ENCODE results near the gene CTNNA2.

Gene CTNNA2

GRCh38 chr2:79796641-79797040 is 283.8 kb downstream of the CTNNA2 start:
- DNase-seq = no peak

- DNase-seq = no peak
Measured at GRCh38 chr2:79798776-79799175, 285.9 kb downstream of the CTNNA2 start.

GRCh38 chr2:79799729-79800128 is 286.9 kb downstream of the CTNNA2 start:
- no peak for DNase-seq

- no peak for DNase-seq
Measured at GRCh38 chr2:79801082-79801481, 288.2 kb downstream of the CTNNA2 start.

GRCh38 chr2:79817288-79817687 is 304.4 kb downstream of the CTNNA2 start:
- DNase-seq = no peak

- DNase-seq = no peak
Measured at GRCh38 chr2:79820281-79820680, 307.4 kb downstream of the CTNNA2 start.

- DNase-seq = no peak
Measured at GRCh38 chr2:79822136-79822535, 309.3 kb downstream of the CTNNA2 start.

- no peak for DNase-seq
Measured at GRCh38 chr2:79824086-79824786, 311.4 kb downstream of the CTNNA2 start.

- DNase-seq = no peak
Measured at GRCh38 chr2:79827881-79828280, 315.0 kb downstream of the CTNNA2 start.

- DNase-seq = no peak
Measured at GRCh38 chr2:79830501-79830900, 317.6 kb downstream of the CTNNA2 start.

- DNase-seq = no peak
Measured at GRCh38 chr2:79831961-79832360, 319.1 kb downstream of the CTNNA2 start.

GRCh38 chr2:79832511-79833234 is 319.8 kb downstream of the CTNNA2 start:
- no peak for DNase-seq

- no peak for DNase-seq
Measured at GRCh38 chr2:79833235-79833878, 320.5 kb downstream of the CTNNA2 start.

GRCh38 chr2:79835911-79836310 is 323.1 kb downstream of the CTNNA2 start:
- no peak for DNase-seq

- DNase-seq = no peak
Measured at GRCh38 chr2:79844011-79844410, 331.2 kb downstream of the CTNNA2 start.

GRCh38 chr2:79846878-79847277 is 334.0 kb downstream of the CTNNA2 start:
- DNase-seq = no peak

- DNase-seq = no peak
Measured at GRCh38 chr2:79849241-79849640, 336.4 kb downstream of the CTNNA2 start.

GRCh38 chr2:79849949-79850348 is 337.1 kb downstream of the CTNNA2 start:
- no peak for DNase-seq

- no peak for DNase-seq
Measured at GRCh38 chr2:79850912-79851311, 338.1 kb downstream of the CTNNA2 start.

GRCh38 chr2:79855264-79856006 is 342.6 kb downstream of the CTNNA2 start:
- no peak for DNase-seq

- no peak for DNase-seq
Measured at GRCh38 chr2:79857888-79858287, 345.0 kb downstream of the CTNNA2 start.

GRCh38 chr2:79860228-79861058 is 347.6 kb downstream of the CTNNA2 start:
- no peak for DNase-seq

- DNase-seq = no peak
Measured at GRCh38 chr2:79861059-79861374, 348.2 kb downstream of the CTNNA2 start.
